HG02571 (cell line): ENCODE results near the gene NEDD8.
"Not testable (repeated sequence)": the region's sequence is repeated elsewhere in the genome, so short reads cannot be mapped to it uniquely, and the experiment has no call there.

Experiments
- ATAC-seq: cut with Tn5 transposase; IDR thresholded peaks from one replicate; pipeline ENCODE4 v1.9.1; 2021; ENCODE audit warnings: mild to moderate bottlenecking, moderate library complexity; ENCODE audit not compliant: unreplicated experiment

NEDD8 gene

GRCh38 chr14:24228902-24229301 lies 3.3 kb downstream of the NEDD8 start:
- ATAC-seq: no peak

DNA sequence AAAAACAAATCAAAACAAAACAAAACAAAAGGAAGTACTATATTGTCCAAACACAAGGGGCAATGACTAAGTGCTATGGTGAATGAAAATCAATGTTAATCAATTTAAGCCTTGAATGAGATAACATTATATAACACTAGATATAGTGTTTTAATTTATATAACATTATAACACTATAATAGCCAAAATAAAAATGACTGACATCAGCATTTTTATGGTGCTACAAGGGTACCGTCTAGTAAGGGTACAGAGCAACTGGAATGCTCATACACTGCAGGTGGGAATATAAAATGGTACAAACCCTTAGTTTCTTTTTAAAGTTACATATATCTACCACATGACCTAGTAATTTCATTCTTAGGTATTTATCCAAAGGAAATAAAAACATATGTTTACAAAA lies 5.7 kb downstream of the NEDD8 start:
- ATAC-seq: no peak

GRCh38 chr14:24224618-24225071 lies 7.5 kb downstream of the NEDD8 start:
- no peak for ATAC-seq

DNA sequence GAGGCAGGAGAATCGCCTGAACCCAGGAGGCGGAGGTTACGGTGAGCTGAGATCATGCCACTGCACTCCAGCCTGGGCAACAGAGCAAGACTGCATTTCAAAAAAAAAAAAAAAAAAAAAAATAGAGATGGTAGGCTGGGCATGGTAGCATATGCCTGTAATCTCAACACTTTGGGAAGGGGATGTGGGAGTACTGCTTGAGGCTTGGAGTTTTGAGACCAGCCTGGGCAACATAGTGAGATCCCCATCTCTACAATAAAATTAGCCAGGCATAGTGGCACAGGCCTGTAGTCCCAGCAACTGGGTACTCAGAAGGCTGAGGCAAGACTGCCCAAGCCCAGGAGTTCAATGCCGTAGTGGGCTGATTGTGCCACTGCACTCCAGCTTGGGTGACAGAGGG lies 9.2 kb downstream of the NEDD8 start:
- ATAC-seq: not testable (repeated sequence)

- ATAC-seq: no peak
These were observed 12.6 kb downstream of the NEDD8 start for GRCh38 chr14:24219521-24219920.

DNA sequence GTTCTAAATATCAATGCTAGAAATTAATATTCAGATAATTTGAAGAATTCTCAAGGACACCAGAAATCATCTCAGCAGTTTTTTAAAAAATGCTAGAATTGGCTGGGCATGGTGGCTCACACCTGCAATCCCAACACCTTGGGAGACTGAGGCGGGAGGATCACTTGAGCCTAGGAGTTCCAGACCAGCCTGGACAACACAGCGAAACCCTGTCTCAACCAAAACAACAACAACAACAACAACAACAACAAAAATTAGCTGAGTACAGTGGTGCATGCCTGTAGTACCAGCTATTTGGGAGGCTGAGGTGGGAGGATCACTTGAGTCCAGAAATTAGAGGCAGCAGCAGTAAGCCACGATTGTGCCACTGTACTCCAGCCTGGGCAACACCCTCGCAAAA lies 13.1 kb downstream of the NEDD8 start:
- ATAC-seq: no peak

- not testable (repeated sequence) for ATAC-seq
These were observed 15.3 kb downstream of the NEDD8 start for GRCh38 chr14:24216876-24217275.

DNA sequence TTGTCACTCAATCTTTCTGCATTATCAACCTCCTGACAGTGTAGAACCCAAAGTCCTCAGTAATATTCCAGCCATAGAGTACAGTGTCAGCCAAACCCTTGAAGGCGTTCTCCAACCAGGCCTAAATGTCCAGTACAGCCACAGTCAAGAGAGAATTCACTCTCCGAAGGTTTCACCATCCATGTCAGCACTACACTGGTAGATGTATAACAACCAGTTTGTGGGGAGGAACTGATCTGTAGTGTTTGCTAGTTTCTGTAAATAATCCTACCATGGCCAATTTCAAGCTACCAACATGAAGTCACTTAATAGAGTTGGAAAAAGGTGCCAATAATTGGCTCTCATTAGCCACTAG lies 15.8 kb downstream of the NEDD8 start:
- ATAC-seq: no peak

- peak; percentile 54 for ATAC-seq
These were observed 16.4 kb downstream of the NEDD8 start, which contains the start of gene MDP1 for GRCh38 chr14:24215495-24216344. Gene MDP1, minus strand, starts transcription at chr14:24216066. Its CDS starts 111 bp downstream, at chr14:24215955.

- no peak for ATAC-seq
These were observed 18.1 kb downstream of the NEDD8 start for GRCh38 chr14:24213866-24214662.

GRCh38 chr14:24212924-24213865 lies 19.0 kb downstream of the NEDD8 start, which contains the start of gene CHMP4A:
Gene CHMP4A, minus strand, starts transcription at chr14:24213488. Its CDS starts 49 bp downstream, at chr14:24213439.
- peak; percentile 75 for ATAC-seq

GRCh38 chr14:24211311-24211710 lies 20.9 kb downstream of the NEDD8 start:
- ATAC-seq: no peak

GRCh38 chr14:24207625-24208024 lies 24.5 kb downstream of the NEDD8 start:
- no peak for ATAC-seq

DNA sequence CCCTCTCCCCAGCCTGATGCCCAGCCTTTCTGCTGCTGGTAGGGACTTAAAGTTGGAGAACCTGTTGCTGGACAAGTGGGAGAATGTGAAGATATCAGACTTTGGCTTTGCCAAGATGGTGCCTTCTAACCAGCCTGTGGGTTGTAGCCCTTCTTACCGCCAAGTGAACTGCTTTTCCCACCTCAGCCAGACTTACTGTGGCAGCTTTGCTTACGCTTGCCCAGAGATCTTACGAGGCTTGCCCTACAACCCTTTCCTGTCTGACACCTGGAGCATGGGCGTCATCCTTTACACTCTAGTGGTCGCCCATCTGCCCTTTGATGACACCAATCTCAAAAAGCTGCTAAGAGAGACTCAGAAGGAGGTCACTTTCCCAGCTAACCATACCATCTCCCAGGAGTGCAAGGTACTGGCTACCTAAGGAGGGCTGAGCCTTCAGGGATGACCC lies 25.0 kb downstream of the NEDD8 start:
- ATAC-seq: no peak

- no peak for ATAC-seq
These were observed 25.7 kb downstream of the NEDD8 start for GRCh38 chr14:24206260-24207103.

DNA sequence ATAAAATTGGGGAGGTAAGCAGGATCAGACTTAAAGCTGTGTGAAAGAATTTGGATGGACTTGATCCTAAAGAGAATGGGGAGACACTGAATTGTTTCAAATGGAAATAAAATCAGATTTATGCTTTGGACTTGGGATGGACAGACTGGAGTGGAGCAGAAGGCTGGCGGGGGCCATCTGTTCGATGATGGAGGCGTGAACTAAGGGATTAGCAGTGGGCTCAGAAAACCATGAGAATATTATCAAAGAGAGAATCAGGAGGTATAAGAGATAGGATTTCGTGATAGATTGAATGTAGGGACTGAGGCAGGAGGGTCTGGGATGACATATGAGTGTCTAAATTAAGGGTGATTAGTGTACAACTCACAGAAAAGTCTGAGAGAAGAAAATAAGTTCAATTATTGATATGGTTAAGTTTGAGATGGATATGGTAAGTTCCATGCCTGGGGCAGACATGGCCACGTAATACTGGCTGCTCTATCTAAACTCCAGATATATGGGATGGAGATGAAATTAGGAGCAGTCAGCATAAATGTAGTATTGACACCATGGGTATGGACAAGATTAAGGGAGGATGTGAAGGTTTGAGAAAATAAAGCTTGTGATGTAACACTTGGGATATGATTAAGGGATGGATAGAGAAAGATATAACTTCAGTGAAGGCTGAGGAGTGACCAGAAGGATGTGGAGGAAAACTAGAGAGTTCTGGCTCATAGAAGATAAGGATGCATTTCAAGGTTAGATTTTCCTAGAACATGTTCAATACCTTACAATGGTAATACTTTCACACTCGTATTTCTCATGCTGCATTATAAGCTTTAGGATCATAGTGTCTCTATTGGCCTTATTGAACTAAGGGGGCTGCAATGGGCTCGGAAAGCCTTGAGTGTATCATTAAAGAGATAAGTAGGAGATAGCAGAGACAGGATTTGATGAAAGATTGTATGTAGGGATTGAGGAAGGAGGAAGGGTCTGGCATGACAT lies 27.7 kb downstream of the NEDD8 start:
- no peak for ATAC-seq

DNA sequence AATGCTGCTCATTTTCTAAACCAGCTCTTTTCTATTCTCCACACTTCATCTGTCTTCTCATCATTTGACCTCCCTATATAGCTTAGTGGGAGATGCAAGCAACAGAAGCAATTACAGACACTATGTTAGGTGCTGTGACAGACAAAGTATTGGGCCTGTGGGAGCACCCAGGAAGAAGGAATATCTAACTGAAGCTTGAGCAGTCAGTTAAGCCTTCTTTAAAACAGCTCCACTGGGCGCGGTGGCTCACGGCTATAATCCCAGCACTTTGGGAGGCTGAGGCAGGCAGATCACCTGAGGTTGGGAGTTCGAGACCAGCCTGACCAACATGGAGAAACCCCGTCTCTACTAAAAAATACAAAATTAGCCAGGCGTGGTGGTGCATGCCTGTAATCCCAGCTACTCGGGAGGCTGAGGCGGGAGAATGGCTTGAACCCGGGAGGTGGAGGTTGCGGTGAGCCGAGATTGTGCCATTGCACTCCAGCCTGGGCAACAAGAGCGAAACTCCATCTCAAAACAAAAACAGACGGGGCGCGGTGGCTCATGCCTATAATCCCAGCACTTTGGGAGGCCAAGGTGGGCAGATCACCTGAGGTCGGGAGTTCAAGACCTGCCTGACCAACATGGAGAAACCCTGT lies 28.8 kb downstream of the NEDD8 start:
- ATAC-seq: not testable (repeated sequence)

DNA sequence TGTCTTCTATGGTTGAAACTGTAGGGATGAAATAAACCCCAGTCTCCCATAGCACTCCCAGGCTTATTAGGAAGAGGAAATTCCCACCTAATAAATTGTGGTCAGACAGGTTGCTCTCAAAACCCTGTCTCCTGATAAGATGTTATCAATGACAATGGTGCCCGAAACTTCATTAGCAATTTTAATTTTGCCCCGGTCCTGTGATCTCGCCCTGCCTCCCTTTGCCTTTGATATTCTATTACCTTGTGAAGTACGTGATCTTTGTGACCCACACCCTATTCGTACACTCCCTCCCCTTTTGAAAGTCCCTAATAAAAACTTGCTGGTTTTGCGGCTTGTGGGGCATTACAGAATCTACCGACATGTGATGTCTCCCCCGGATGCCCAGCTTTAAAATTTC lies 29.6 kb downstream of the NEDD8 start:
- not testable (repeated sequence) for ATAC-seq
